NB4 (cell line): ENCODE data around the gene TRIM2.

Experiments
- POLR2A ChIP-seq: IDR thresholded peaks from 2 replicates; pipeline ENCODE4 v1.6.1; 2011; ENCODE audit warnings: mild to moderate bottlenecking; ENCODE audit not compliant: insufficient read length; ENCODE audit errors: extremely low read depth
- TF ChIP-seq, protein P1 (sequence below): IDR thresholded peaks from one replicate; pipeline ENCODE4 v1.5.1; 2012; ENCODE audit warnings: low read depth, low read length
- TF ChIP-seq, protein P2 (sequence below): IDR thresholded peaks from 2 replicates; pipeline ENCODE4 v1.6.1; 2011; ENCODE audit warnings: low read depth, low read length

GRCh38 chr4:153204247-153204671, at the start of gene TRIM2:
- TF ChIP-seq, protein P1, sequence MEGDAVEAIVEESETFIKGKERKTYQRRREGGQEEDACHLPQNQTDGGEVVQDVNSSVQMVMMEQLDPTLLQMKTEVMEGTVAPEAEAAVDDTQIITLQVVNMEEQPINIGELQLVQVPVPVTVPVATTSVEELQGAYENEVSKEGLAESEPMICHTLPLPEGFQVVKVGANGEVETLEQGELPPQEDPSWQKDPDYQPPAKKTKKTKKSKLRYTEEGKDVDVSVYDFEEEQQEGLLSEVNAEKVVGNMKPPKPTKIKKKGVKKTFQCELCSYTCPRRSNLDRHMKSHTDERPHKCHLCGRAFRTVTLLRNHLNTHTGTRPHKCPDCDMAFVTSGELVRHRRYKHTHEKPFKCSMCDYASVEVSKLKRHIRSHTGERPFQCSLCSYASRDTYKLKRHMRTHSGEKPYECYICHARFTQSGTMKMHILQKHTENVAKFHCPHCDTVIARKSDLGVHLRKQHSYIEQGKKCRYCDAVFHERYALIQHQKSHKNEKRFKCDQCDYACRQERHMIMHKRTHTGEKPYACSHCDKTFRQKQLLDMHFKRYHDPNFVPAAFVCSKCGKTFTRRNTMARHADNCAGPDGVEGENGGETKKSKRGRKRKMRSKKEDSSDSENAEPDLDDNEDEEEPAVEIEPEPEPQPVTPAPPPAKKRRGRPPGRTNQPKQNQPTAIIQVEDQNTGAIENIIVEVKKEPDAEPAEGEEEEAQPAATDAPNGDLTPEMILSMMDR, result no peak
- TF ChIP-seq POLR2A, result no peak
- TF ChIP-seq, protein P2, sequence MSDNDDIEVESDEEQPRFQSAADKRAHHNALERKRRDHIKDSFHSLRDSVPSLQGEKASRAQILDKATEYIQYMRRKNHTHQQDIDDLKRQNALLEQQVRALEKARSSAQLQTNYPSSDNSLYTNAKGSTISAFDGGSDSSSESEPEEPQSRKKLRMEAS, result no peak
